ENCODE measurements around the gene PALM2AKAP2. TPM values are rescaled to one million over a fixed set of nuclear protein-coding genes. Genes with fewer than 3 reads are reported as not detected.

PALM2AKAP2 gene
- total and polyA plus RNA-seq, 2 experiments from 2014 or later, result 2.5 to 7.9 TPM

- TF ChIP-seq ZNF462 (CRISPR knock-in tag; IDR thresholded peaks at IDR 0.05), result no peak
Measured at GRCh38 chr9:109737295-109737694, 42.7 kb upstream of the PALM2AKAP2 start (continued).

- Mint-ChIP-seq H3K27ac (no peak overlapping the region), H3K4me1 (peaks cover 8% of the 10 kb centered on the region; the same call in 2 of the 3 replicates), H3K36me3 (ENCODE audit: low read depth) (no peaks in the 10 kb centered on the region), H3K9me3 (no peaks in the 10 kb centered on the region), H3K4me3 (no peak overlapping the region), H3K27me3 (ENCODE audit: insufficient read depth, low read depth, poor library complexity) (peaks cover 7% of the 10 kb centered on the region)
- Histone ChIP-seq H3K27me3 (ENCODE audit: insufficient read depth) (no peaks in the 10 kb centered on the region), H2AFZ (no peak overlapping the region), H3K4me1 (ENCODE audit: insufficient read depth) (no peaks in the 10 kb centered on the region; the same call in 1 of the 2 replicates), H3F3A (replicated peaks; ENCODE audit: low read depth) (no peaks in the 10 kb centered on the region), H3K4me2 (no peak overlapping the region), H3K27ac (ENCODE audit: low read depth) (no peak overlapping the region), H4K20me1 (replicated peaks; ENCODE audit: insufficient read depth) (no peaks in the 10 kb centered on the region), H3K9me2 (ENCODE audit: insufficient read depth) (0 out of 2 replicates have a peak, but pooled peaks cover 9% of the 10 kb centered on the region), H3K36me3 (ENCODE audit: insufficient read depth) (no peaks in the 10 kb centered on the region), H3K4me3 (no peak overlapping the region), H3K79me2 (replicated peaks; ENCODE audit: insufficient read depth) (no peaks in the 10 kb centered on the region)
- no peak for ATAC-seq
- DNase-seq (ENCODE audit: low spot score), result no peak
- TF ChIP-seq ZNF331 (CRISPR knock-in tag; IDR thresholded peaks at IDR 0.05; ENCODE audit: low read depth) (no peak), NANOG (IDR thresholded peaks at IDR 0.05; ENCODE audit: borderline replicate concordance) (no peak), JUNB (IDR thresholded peaks at IDR 0.05; ENCODE audit: unreplicated experiment) (no peak), ZNF462 (CRISPR knock-in tag; IDR thresholded peaks at IDR 0.05) (no peak), CTCF (conservative IDR thresholded peaks at IDR 0.05; ENCODE audit: low read depth in 2 of 2) (no peak), ZNF114 (CRISPR knock-in tag; IDR thresholded peaks at IDR 0.05) (no peak)
Measured at GRCh38 chr9:109739760-109740159, 40.2 kb upstream of the PALM2AKAP2 start.

All from GM23338 (cell line).